PC-9 (cell line): ENCODE measurements around the gene TAS2R50.

Experiments
- CTCF ChIP-seq: fragments of 200-600 bp; sonication (generic); conservative IDR thresholded peaks from 2 replicates; pipeline ENCODE4 v1.6.1; 2017; ENCODE audit warnings: mixed run types, antibody characterized with exemption, mild to moderate bottlenecking, moderate library complexity
- EZH2 ChIP-seq: fragments of 200-600 bp; sonication (generic); IDR thresholded peaks from 2 replicates; pipeline ENCODE4 v1.8.0; 2017; ENCODE audit warnings: antibody characterized with exemption, low read depth

GRCh38 chr12:10939163-10939562 lies 47.5 kb downstream of the TAS2R50 start, which contains the start of gene TAS2R14:
- TF ChIP-seq EZH2 (no peak), CTCF (no peak)
